DND-41 (cell line): ENCODE data around the gene BUD31.
A peak's percentile ranks its signal among the peaks of the same experiment; 100 is the strongest.

ENCODE experiments used
- ATAC-seq: fragments of 200-7000 bp; cut with Tn5 transposase; 3 replicates; pipeline ENCODE4 v1.9.1; 2021; ENCODE audit warnings: low read depth; ENCODE audit not compliant: insufficient read depth
- DNase-seq: peaks from one replicate; pipeline ENCODE4 v3.0.0-alpha.2; 2020
- H2AFZ ChIP-seq: 2 replicates; pipeline ENCODE4 v1.6.0; 2012; ENCODE audit warnings: low read depth, low read length
- H3K27ac ChIP-seq: 2 replicates; pipeline ENCODE4 v1.5.1; 2012; ENCODE audit warnings: low read length, inconsistent platforms
- H3K27me3 ChIP-seq: fragments of 200-600 bp; sonication (generic); 2 replicates; pipeline ENCODE4 v1.6.0; 2012; ENCODE audit warnings: low read length, mild to moderate bottlenecking, inconsistent platforms; ENCODE audit not compliant: insufficient read depth, poor library complexity
- H3K36me3 ChIP-seq: 2 replicates; pipeline ENCODE4 v1.5.1; 2012; ENCODE audit warnings: low read length, inconsistent platforms; ENCODE audit not compliant: insufficient read depth
- H3K4me1 ChIP-seq: 2 replicates; pipeline ENCODE4 v1.5.1; 2012; ENCODE audit warnings: mild to moderate bottlenecking, low read length; ENCODE audit not compliant: insufficient read depth
- H3K4me2 ChIP-seq: 2 replicates; pipeline ENCODE4 v1.6.0; 2012; ENCODE audit warnings: mild to moderate bottlenecking, moderate library complexity, low read length, inconsistent platforms; ENCODE audit not compliant: insufficient read depth
- H3K4me3 ChIP-seq, 2 experiments: fragments of 200-600 bp in 1 of 2; shearing (Covaris generic) in 1 of 2; 2 replicates each; pipeline ENCODE4 v1.5.1; 2012 to 2016; ENCODE audit warnings: inconsistent platforms in 2 of 2, low read length in 2 of 2, mild to moderate bottlenecking in 2 of 2, low read depth in 1 of 2, moderate library complexity in 1 of 2
- H3K79me2 ChIP-seq: 2 replicates; pipeline ENCODE4 v1.6.0; 2012; ENCODE audit warnings: low read length, inconsistent platforms; ENCODE audit not compliant: insufficient read depth
- H3K9ac ChIP-seq: 2 replicates; pipeline ENCODE4 v1.6.0; 2012; ENCODE audit warnings: low read depth, mild to moderate bottlenecking, inconsistent platforms, low read length, moderate library complexity
- H3K9me3 ChIP-seq: 2 replicates; pipeline ENCODE4 v1.5.1; 2012; ENCODE audit warnings: low read length, moderate library complexity, mild to moderate bottlenecking, inconsistent platforms; ENCODE audit not compliant: insufficient read depth, severe bottlenecking
- H4K20me1 ChIP-seq: 2 replicates; pipeline ENCODE4 v1.6.0; 2012; ENCODE audit warnings: low read length; ENCODE audit not compliant: insufficient read depth
- EZH2 ChIP-seq: IDR thresholded peaks from 3 replicates; pipeline ENCODE4 v1.6.1; 2012; ENCODE audit warnings: borderline replicate concordance, low read depth, mild to moderate bottlenecking, moderate library complexity, low read length, inconsistent platforms; ENCODE audit not compliant: severe bottlenecking
- TF ChIP-seq, protein P1 (sequence below): IDR thresholded peaks from 2 replicates; pipeline ENCODE4 v1.5.1; 2012; ENCODE audit warnings: borderline replicate concordance, low read length, moderate library complexity, mild to moderate bottlenecking; ENCODE audit not compliant: poor library complexity, severe bottlenecking; ENCODE audit errors: extremely low read depth

BUD31 gene

DNA sequence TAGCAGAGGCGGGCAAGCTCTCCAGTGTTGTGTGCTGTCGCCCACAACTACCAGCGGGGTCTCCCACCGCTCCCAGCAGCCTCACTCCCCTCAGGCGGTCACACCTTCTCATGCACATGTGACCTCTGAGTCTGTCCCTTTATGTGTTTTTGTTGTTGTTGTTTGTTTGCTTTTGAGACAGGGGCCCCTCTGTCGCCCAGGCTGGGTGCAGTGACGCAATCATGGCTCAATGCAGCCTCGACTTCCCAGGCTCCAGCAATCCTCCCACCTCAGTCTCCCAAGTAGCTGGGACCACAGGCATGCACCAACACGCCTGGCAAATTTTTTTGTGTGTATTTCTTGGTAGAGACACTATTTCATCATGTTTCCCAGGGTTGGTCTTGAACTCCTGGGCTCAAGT lies 31.4 kb downstream of the BUD31 start:
- Histone ChIP-seq H3K9ac (peak overlapping the region; percentile 94), H3K9me3 (no peaks in the 10 kb centered on the region), H3K27me3 (no peaks in the 10 kb centered on the region), H3K4me1 (peaks cover 38% of the 10 kb centered on the region), H4K20me1 (peaks cover 16% of the 10 kb centered on the region), H2AFZ (no peak overlapping the region), H3K79me2 (peaks cover 84% of the 10 kb centered on the region), H3K27ac (peak overlapping the region; percentile 80; the same call in 1 of the 2 replicates), H3K4me2 (peak overlapping the region; percentile 78), H3K4me3 (peak overlapping the region; percentile 95 to 97; a peak in 3 of 4 replicates), H3K36me3 (peaks cover 48% of the 10 kb centered on the region)
- ATAC-seq: no peak
- DNase-seq: no peak
- TF ChIP-seq, protein P1, sequence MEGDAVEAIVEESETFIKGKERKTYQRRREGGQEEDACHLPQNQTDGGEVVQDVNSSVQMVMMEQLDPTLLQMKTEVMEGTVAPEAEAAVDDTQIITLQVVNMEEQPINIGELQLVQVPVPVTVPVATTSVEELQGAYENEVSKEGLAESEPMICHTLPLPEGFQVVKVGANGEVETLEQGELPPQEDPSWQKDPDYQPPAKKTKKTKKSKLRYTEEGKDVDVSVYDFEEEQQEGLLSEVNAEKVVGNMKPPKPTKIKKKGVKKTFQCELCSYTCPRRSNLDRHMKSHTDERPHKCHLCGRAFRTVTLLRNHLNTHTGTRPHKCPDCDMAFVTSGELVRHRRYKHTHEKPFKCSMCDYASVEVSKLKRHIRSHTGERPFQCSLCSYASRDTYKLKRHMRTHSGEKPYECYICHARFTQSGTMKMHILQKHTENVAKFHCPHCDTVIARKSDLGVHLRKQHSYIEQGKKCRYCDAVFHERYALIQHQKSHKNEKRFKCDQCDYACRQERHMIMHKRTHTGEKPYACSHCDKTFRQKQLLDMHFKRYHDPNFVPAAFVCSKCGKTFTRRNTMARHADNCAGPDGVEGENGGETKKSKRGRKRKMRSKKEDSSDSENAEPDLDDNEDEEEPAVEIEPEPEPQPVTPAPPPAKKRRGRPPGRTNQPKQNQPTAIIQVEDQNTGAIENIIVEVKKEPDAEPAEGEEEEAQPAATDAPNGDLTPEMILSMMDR: no peak
- no peak for TF ChIP-seq EZH2

DNA sequence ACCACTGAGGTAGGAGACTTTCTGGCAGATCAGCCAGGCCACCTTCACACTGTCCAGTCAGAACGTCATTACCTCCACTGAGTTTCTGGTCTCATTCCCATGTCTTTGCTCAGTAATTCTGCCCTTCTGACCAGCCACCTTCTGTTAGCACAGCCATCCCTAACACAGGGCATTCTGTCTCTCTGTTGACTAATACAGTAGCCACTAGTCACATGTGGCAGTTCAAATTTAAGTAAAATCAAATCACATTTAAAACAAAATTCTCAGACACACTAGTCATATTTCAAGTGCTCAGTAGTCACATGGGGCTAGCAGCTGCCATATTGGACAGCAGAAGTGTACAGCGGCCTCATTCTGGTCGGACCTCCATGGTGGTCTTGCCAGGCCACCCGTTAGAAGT lies 37.3 kb downstream of the BUD31 start:
- DNase-seq (no peak), ATAC-seq (no peak)
- Histone ChIP-seq H3K4me3 (no peak overlapping the region), H3K9ac (no peak overlapping the region), H3K9me3 (no peaks in the 10 kb centered on the region), H3K36me3 (peaks cover 90% of the 10 kb centered on the region), H2AFZ (no peak overlapping the region), H3K27ac (no peak overlapping the region), H3K4me2 (no peak overlapping the region), H3K79me2 (peaks cover 55% of the 10 kb centered on the region), H3K4me1 (peaks cover 3% of the 10 kb centered on the region), H4K20me1 (peaks cover 21% of the 10 kb centered on the region), H3K27me3 (no peaks in the 10 kb centered on the region)
- TF ChIP-seq, protein P1: no peak
- TF ChIP-seq EZH2: no peak

DNA sequence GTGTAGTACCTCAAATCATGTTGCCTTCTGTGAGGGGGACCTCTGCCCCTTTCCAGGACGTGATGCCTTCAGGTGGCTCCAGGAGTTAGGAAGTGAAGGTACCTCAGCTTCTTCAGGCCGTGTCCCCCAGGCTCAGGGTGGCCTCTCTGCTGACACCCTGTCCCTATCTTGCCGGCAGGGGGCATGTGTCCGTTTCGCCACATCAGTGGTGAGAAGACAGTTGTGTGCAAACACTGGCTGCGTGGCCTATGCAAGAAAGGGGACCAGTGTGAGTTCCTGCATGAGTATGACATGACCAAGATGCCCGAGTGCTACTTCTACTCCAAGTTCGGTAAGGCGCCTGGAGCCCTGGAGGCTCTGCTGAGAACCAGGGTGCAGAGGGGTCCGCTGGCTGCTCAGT lies 39.2 kb downstream of the BUD31 start:
- ATAC-seq (no peak), DNase-seq (no peak)
- H3K4me3 ChIP-seq: no peak overlapping the region
- no peaks in the 10 kb centered on the region for H3K27me3 ChIP-seq
- TF ChIP-seq, protein P1: peak; percentile 34
- no peak for TF ChIP-seq EZH2
- peaks cover 29% of the 10 kb centered on the region for H4K20me1 ChIP-seq
- H3K79me2 ChIP-seq: peaks cover 39% of the 10 kb centered on the region
- peaks cover 92% of the 10 kb centered on the region for H3K36me3 ChIP-seq
- no peak overlapping the region for H3K27ac ChIP-seq
- no peaks in the 10 kb centered on the region for H3K9me3 ChIP-seq
- H2AFZ ChIP-seq: no peak overlapping the region
- H3K4me2 ChIP-seq: no peak overlapping the region
- no peaks in the 10 kb centered on the region for H3K4me1 ChIP-seq
- H3K9ac ChIP-seq: no peak overlapping the region

DNA sequence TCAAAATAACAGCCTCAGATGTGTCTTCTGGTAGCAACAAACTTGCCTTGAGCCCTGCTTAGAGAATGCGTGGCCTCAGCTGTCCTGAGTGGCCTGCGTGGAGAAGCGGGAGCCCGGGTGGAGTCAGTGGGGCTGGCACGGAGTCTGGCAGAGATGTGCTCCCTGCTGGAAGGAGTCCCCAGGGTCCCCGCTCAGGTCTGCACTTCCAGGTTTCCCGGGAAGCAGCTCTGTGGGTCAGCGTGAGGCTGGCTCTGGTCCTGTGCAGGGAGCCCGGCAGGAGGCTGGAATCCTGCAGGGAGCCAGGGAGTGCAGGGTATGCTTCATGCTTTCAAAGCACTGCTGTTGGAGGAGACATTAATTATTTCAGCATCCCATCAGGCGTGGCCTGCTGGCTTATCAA lies 40.1 kb downstream of the BUD31 start:
- Histone ChIP-seq H2AFZ (no peak overlapping the region), H3K27ac (no peak overlapping the region), H3K27me3 (no peaks in the 10 kb centered on the region), H3K79me2 (peaks cover 32% of the 10 kb centered on the region), H3K9me3 (no peaks in the 10 kb centered on the region), H3K36me3 (peaks cover 92% of the 10 kb centered on the region), H3K4me1 (no peaks in the 10 kb centered on the region), H3K9ac (no peak overlapping the region), H3K4me2 (no peak overlapping the region), H4K20me1 (peaks cover 37% of the 10 kb centered on the region), H3K4me3 (no peak overlapping the region)
- DNase-seq (no peak), ATAC-seq (no peak)
- TF ChIP-seq EZH2: no peak
- TF ChIP-seq, protein P1: no peak
